ENCODE results near the gene PSMD6.

Gene PSMD6

GRCh38 chr3:64008017-64008416 lies 15.3 kb downstream of the PSMD6 start:
- no peak overlapping the region for H3K27ac ChIP-seq (replicated peaks)
- no peak overlapping the region for H3K4me3 ChIP-seq (replicated peaks; ENCODE audit: insufficient read depth, low read length)
- TF ChIP-seq CTCF (IDR thresholded peaks at IDR 0.05; ENCODE audit: insufficient read depth, low read length) (no peak), GABPA (IDR thresholded peaks at IDR 0.05; ENCODE audit: low read depth) (no peak), SPI1 (IDR thresholded peaks at IDR 0.05; ENCODE audit: borderline replicate concordance, low read depth) (no peak), REST (IDR thresholded peaks at IDR 0.05; ENCODE audit: insufficient replicate concordance, low read depth) (no peak), POLR2AphosphoS5 (IDR thresholded peaks at IDR 0.05; ENCODE audit: low read depth) (no peak)
- DNase-seq (ENCODE audit: low read depth in 1 of 2, low spot score in 1 of 2) = no peak
- H3K27me3 ChIP-seq (ENCODE audit: insufficient read depth, poor library complexity, severe bottlenecking) = no peaks in the 10 kb centered on the region

- TF ChIP-seq CTCF (IDR thresholded peaks at IDR 0.05; ENCODE audit: insufficient read depth, low read length) (no peak), SPI1 (IDR thresholded peaks at IDR 0.05; ENCODE audit: borderline replicate concordance, low read depth) (no peak), POLR2AphosphoS5 (IDR thresholded peaks at IDR 0.05; ENCODE audit: low read depth) (no peak), REST (IDR thresholded peaks at IDR 0.05; ENCODE audit: insufficient replicate concordance, low read depth) (no peak), GABPA (IDR thresholded peaks at IDR 0.05; ENCODE audit: low read depth) (no peak)
- DNase-seq (ENCODE audit: low read depth in 1 of 2, low spot score in 1 of 2) = no peak
- no peak overlapping the region for H3K27ac ChIP-seq (replicated peaks)
- no peak overlapping the region for H3K4me3 ChIP-seq (replicated peaks; ENCODE audit: insufficient read depth, low read length)
- no peaks in the 10 kb centered on the region for H3K27me3 ChIP-seq (ENCODE audit: insufficient read depth, poor library complexity, severe bottlenecking)
Observed at GRCh38 chr3:64003589-64003988, 19.7 kb downstream of the PSMD6 start.

GRCh38 chr3:64002233-64002632 lies 21.1 kb downstream of the PSMD6 start:
- no peaks in the 10 kb centered on the region for H3K27me3 ChIP-seq (ENCODE audit: insufficient read depth, poor library complexity, severe bottlenecking)
- TF ChIP-seq REST (IDR thresholded peaks at IDR 0.05; ENCODE audit: insufficient replicate concordance, low read depth) (no peak), POLR2AphosphoS5 (IDR thresholded peaks at IDR 0.05; ENCODE audit: low read depth) (no peak), CTCF (IDR thresholded peaks at IDR 0.05; ENCODE audit: insufficient read depth, low read length) (no peak), SPI1 (IDR thresholded peaks at IDR 0.05; ENCODE audit: borderline replicate concordance, low read depth) (no peak)
- H3K4me3 ChIP-seq (replicated peaks; ENCODE audit: insufficient read depth, low read length) = no peak overlapping the region
- no peak overlapping the region for H3K27ac ChIP-seq (replicated peaks)
- DNase-seq (ENCODE audit: low read depth in 1 of 2, low spot score in 1 of 2) = no peak
